C4-2B (cell line): ENCODE data around the gene TMEM184A.

ENCODE experiments used
- H3K27ac ChIP-seq: fragments of 450-650 bp; 2 replicates; pipeline ENCODE4 v1.5.1; 2017
- ZFX ChIP-seq: fragments of 450-650 bp; IDR thresholded peaks from 2 replicates; pipeline ENCODE4 v1.6.1; 2017
- TF ChIP-seq, protein P1 (sequence below): fragments of 450-650 bp; conservative IDR thresholded peaks from 2 replicates; pipeline ENCODE4 v1.5.1; 2017; ENCODE audit warnings: mild to moderate bottlenecking

Gene TMEM184A

DNA sequence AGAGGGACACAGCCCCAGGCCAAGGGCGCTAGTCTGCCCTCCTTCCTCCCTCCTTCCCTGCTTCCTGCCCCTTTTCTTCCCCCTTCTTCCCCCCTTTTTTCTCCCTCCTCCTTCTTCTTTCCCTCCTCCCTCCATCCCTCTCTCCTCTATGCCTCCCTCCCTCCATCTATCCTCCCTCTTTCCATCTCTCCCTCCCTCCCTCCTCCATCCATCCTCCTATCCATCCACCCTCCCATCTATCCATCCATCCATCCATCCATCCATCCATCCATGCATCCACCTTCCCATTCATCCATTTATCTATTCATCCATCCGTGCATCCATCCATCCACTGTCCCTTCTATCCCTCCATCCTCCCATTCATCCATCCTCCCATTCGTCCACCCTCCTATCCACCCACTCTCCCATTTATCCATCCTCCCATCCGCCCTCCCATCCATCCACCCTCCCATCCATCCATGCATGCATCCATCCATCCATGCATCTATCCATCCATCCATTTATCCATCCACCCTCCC lies 38.0 kb upstream of the TMEM184A start:
- TF ChIP-seq, protein P1, sequence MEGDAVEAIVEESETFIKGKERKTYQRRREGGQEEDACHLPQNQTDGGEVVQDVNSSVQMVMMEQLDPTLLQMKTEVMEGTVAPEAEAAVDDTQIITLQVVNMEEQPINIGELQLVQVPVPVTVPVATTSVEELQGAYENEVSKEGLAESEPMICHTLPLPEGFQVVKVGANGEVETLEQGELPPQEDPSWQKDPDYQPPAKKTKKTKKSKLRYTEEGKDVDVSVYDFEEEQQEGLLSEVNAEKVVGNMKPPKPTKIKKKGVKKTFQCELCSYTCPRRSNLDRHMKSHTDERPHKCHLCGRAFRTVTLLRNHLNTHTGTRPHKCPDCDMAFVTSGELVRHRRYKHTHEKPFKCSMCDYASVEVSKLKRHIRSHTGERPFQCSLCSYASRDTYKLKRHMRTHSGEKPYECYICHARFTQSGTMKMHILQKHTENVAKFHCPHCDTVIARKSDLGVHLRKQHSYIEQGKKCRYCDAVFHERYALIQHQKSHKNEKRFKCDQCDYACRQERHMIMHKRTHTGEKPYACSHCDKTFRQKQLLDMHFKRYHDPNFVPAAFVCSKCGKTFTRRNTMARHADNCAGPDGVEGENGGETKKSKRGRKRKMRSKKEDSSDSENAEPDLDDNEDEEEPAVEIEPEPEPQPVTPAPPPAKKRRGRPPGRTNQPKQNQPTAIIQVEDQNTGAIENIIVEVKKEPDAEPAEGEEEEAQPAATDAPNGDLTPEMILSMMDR, result no peak
- TF ChIP-seq ZFX, result no peak
- H3K27ac ChIP-seq, result no peak overlapping the region

DNA sequence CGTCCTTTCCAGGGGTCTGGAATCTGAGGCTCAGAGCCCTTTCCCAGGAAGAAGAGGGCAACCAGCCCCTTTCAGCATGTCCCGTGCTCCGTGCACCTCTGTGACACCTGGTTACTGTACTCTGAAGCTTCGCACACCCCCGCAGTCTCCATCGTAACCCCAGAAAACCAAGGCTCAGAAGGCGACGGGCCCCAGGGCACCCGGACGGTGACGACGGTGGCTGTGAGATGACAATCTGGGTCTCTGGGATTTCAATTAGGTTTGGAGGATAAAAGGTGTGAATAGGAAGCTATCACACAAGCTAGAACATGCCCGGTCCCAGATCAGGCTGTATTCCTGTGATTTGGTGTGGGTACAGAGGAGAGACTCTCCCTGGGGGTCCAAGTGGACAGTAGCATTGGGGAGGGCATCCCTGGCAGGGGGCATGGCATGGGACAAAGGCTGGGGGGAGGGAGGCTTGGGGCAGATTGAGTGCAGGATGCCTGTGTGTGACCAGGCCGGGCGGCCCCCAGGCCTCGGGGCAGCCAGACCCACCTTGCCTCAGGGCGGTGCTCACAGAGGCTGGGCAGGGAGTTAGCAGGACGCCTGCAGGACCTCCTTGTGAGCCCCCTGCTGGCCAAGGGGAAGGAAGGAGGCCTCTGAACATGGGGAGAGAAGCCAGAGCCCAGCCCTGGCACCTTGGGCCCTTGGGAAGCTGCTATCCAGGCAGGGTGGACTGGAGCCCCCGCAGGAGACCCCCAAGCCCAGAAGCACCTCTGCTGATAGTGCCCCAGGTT lies 37.3 kb upstream of the TMEM184A start:
- TF ChIP-seq ZFX, result no peak
- TF ChIP-seq, protein P1, result no peak; the same call in 1 of the 2 replicates
- H3K27ac ChIP-seq, result no peak overlapping the region

DNA sequence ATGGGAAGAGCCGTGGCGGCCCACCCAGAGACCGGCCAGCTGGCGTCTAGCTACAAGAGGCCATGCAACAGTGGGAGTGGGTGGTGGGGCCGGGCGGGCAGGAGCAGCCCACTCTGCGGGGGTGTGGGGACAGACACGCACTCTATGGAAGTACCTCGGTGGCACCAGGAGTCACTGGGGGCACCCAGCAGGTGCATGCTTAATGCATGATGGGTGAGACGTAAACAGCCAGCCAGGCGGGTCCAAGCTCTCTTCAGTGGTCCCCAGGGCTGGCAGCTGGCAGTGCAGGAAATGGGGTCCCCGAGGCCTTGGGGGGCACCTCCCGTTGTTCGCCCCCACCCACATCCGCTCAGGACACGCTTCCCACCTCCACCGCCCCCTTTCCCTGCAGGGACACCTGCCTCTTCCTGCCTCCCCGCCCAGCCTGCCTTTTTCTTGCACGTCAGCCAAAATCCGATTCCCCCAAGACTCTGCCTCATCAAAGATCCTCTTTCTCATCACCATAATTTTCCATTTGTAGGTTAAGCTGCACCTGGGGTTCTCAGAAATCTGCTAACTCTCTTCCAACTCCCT lies 36.4 kb upstream of the TMEM184A start:
- no peak overlapping the region for H3K27ac ChIP-seq
- TF ChIP-seq, protein P1, result no peak
- no peak for TF ChIP-seq ZFX

DNA sequence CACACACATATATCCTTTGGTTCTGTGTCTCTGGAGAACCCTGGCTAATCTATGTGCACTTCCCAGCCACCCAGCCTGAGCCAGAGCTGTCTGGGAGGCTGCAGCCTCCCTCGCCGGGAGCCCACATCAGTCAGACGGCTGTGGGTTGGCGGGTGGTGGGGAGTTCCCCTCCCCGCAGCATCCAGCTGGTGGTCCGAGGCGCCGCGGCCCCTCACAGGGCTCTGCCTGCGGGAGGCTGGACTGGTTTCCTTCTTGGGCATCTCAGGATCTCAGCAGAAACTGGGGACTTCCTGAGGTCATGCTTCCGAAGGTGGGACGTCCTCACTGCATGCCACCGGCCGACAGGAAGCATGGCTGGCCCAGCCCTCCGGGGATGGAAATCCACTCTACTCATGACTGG lies 35.9 kb upstream of the TMEM184A start:
- H3K27ac ChIP-seq, result no peak overlapping the region
- TF ChIP-seq, protein P1, result no peak
- no peak for TF ChIP-seq ZFX

DNA sequence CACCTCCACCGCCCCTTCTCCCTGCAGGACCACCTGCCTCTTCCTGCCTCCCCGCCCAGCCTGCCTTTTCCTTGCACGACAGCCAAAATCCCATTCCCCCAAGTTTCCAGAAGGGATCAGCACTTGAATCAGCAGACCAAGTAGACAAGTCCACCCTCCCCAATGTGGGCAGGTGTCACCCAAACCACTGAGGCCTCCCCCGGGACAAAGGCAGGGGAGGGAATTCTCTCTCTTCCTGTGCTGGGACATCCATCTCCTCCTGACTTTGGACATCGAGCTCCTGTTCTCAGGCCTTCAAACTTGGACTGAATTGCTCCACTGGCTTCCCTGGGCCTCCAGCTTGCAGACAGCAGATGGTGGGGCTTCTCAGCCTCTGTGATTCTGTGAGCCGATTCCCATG lies 35.4 kb upstream of the TMEM184A start:
- no peak for TF ChIP-seq ZFX
- TF ChIP-seq, protein P1, result no peak
- H3K27ac ChIP-seq, result no peak overlapping the region

DNA sequence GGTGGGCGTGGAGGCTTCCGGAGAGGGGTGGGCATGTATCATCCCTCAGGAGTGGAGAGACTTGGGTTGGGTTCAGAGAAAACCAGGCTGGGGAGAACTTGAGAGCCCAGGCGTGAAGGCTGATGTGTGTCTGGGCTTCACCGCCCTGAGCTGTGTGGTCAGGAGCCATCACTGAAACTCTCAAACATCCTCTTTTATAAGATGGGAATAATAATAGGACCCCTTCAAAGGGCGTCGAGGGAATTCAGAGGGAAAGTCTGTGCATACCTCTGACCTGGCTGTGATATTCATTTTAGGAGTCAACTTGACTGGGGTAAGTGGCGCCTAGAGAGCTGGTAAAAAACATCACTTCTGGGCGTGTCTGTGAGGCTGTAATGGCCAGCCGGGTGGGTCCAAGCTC lies 34.9 kb upstream of the TMEM184A start:
- no peak overlapping the region for H3K27ac ChIP-seq
- TF ChIP-seq ZFX, result no peak
- TF ChIP-seq, protein P1, result no peak

DNA sequence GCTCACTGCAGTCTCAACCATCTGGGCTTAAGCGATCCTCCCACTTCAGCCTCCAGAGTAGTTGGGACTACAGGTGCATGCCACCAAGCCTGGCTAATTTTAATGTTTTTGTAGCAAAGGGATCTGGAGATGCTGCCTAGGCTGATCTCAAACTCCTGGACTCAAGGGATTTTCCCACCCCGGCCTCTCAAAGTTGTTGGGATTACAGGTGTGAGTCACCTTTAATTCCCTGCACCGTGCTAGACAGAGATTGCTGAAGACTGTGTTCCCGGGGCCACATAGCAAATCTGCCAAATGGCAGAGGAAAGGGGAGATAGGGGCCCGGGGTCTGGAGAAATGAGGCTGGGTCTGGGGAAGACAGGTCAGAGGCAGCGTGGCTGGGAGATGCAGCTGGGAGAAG lies 34.5 kb upstream of the TMEM184A start:
- no peak overlapping the region for H3K27ac ChIP-seq
- no peak for TF ChIP-seq ZFX
- TF ChIP-seq, protein P1, result no peak
